IPS DF 6.9 (cell line): ENCODE measurements around the gene IGFBPL1.

ENCODE experiments used
- DNase-seq: peaks from one replicate; pipeline ENCODE4 v3.0.0-alpha.2; 2013; ENCODE audit warnings: low read depth, low spot score
- H3K27ac ChIP-seq: one replicate; pipeline ENCODE4 v1.5.1; 2013; ENCODE audit warnings: low read length, control low read depth
- H3K27me3 ChIP-seq: 2 replicates; pipeline ENCODE4 v1.6.1; 2013; ENCODE audit warnings: mild to moderate bottlenecking, low read length; ENCODE audit not compliant: control insufficient read depth, insufficient read depth
- H3K36me3 ChIP-seq: 2 replicates; pipeline ENCODE4 v1.6.1; 2013; ENCODE audit warnings: low read length; ENCODE audit not compliant: control insufficient read depth, insufficient read depth
- H3K4me1 ChIP-seq: 2 replicates; pipeline ENCODE4 v1.6.1; 2013; ENCODE audit warnings: low read length; ENCODE audit not compliant: control insufficient read depth, insufficient read depth
- H3K4me3 ChIP-seq: 2 replicates; pipeline ENCODE4 v1.5.1; 2013; ENCODE audit warnings: mild to moderate bottlenecking, low read length
- H3K9me3 ChIP-seq: 2 replicates; pipeline ENCODE4 v1.6.1; 2013; ENCODE audit warnings: low read length, inconsistent platforms; ENCODE audit not compliant: control insufficient read depth, insufficient read depth
- WGBS: extraction: QIAGEN DNeasy Blood & Tissue Kit; methylation state at CpG from one replicate; pipeline ENCODE4 v1.1.7; 2013; ENCODE audit warnings: mixed read lengths, missing lambda C conversion rate; ENCODE audit not compliant: insufficient read length, insufficient coverage; 5-methylcytosine and 5-hydroxymethylcytosine counted together

IGFBPL1 gene

DNA sequence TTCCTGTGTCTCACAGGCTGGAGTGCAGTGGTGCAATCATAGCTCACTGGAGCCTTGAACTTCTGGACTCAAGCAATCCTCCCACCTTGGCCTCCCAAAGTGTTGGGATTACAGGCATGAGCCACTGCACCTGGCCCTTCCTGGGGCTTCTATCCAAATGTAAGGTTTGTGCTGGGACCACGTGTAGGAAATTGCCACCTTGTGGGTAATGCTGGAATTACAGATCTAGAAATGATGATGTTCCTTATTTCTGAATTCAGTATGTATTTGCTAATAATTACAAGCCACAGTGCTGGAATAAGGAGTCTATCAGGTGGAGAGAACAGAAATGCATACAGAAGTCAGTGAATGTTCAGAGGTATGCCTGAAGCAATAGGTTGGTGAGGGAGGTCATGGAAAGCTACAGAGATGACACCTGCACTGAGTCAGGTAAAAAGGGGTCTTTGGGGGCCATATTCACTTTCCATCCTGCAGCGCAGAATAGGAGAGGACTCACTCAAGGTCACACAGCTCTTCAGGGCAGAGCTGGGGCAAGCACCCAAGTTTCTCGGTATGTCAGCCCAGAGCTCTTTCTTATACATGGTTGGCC is 8.8 kb upstream of the IGFBPL1 start:
- no peak for DNase-seq
- Histone ChIP-seq H3K27ac (no peak overlapping the region), H3K36me3 (no peaks in the 10 kb centered on the region), H3K27me3 (no peaks in the 10 kb centered on the region), H3K4me1 (no peaks in the 10 kb centered on the region), H3K9me3 (no peaks in the 10 kb centered on the region), H3K4me3 (no peak overlapping the region)
- WGBS: no CpG with 5 or more reads among the region's 3 CpGs

DNA sequence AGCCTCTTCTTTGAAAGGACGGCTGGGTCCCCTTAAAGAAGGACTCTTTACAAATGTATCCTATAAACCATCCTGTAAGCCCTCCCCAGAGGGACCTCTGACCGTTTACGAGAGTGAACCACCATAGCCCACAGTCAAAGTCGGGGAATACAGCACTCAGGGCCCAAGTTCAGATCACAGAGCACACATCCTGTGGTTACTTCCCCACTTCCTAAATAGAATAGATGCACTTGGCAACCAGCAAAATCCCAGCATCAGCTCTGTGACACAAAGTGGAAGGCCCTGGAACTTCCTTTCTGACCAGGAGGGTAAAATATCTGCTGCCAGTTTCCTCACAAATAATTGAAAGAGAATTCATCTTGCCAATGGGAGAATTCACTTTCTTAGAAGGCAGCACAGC is 6.9 kb upstream of the IGFBPL1 start:
- Histone ChIP-seq H3K9me3 (no peaks in the 10 kb centered on the region), H3K36me3 (no peaks in the 10 kb centered on the region), H3K4me3 (no peak overlapping the region), H3K27me3 (no peaks in the 10 kb centered on the region), H3K27ac (no peak overlapping the region), H3K4me1 (no peaks in the 10 kb centered on the region)
- no peak for DNase-seq
- WGBS: no CpG with 5 or more reads among the region's 4 CpGs

DNA sequence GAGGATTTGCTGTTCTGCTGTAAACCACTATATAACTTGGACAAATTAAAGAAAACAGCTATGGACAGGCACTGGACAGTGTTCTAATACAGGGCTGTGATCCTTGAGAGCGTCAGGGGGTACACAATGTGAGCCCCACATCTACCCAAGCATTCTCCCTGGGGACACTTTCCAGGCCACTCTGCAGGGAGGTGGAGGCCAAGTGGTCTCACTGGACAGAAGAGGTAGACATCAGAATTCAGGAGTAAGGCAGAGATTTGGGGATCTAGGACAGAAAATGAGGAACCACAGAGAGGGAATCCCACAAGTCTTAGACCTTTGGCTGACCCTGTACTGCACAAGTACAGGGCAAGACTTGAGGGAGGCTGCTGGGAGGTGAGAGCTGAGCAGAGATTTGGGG is 3.8 kb upstream of the IGFBPL1 start:
- no peak for DNase-seq
- Histone ChIP-seq H3K9me3 (no peaks in the 10 kb centered on the region), H3K27ac (no peak overlapping the region), H3K4me3 (no peak overlapping the region), H3K4me1 (peaks cover 2% of the 10 kb centered on the region; the same call in 1 of the 2 replicates), H3K27me3 (peaks cover 12% of the 10 kb centered on the region; the same call in 1 of the 2 replicates), H3K36me3 (no peaks in the 10 kb centered on the region)
- WGBS: no CpG with 5 or more reads among the region's 1 CpG

DNA sequence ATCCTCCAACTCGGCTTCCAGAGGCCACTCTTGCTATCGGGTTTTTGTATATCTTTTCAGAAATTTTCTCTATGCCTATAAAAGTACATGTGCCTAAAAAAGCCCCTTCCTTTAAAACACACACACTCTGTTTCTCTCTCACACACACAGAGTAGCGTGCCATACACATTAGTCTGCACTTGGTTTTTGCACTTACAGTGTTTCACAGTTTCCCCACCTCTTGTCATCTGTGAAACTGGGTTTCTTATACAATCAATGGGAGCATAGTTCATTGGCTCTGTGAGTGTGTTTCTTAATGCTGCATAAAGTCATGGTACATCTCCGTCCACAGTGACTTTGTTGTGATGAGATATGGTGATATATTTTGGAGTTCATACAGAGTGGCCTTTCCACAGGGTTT is 664 bp upstream of the IGFBPL1 start:
- no peaks in the 10 kb centered on the region for H3K36me3 ChIP-seq
- no peak for DNase-seq
- peaks cover 12% of the 10 kb centered on the region; the same call in 1 of the 2 replicates for H3K27me3 ChIP-seq
- no peak overlapping the region for H3K4me3 ChIP-seq
- no peaks in the 10 kb centered on the region for H3K9me3 ChIP-seq
- peaks cover 5% of the 10 kb centered on the region for H3K4me1 ChIP-seq
- no peak overlapping the region for H3K27ac ChIP-seq
- no CpG with 5 or more reads among the region's 4 CpGs for WGBS

DNA sequence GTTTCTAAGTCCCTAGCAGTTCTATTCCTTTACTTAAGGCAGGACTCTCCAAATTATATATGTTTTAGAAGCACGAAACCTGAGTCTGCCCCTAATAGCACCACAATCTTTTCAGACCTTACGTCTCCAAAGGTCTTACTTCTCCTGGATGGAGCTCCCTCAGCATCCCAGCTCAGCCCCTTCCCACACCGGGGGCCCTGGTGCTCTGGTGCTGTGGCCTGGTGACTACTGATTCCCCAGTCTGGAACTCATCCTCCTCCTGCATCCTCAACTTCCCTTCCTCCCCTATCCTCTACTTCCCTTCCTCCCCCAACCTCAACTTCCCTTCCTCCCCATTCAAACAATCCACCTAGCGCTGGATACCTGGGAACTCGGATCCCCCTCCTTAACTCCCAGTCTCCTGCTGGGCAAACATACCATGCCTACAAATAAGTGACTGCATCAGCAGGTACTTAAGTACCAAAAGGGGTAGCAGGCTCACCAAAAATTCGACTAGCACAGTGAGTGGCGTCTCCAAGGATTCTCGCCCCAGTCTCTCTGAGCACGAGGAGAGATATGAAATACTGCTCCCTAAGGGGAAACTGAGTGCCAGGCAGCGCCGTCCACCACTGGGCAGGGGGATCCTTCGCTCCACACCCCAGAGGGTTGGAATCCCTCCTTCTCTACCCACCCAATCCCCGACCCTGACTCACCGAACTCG is 831 bp downstream of the IGFBPL1 start:
- H3K27me3 ChIP-seq: peaks cover 12% of the 10 kb centered on the region; the same call in 1 of the 2 replicates

DNA sequence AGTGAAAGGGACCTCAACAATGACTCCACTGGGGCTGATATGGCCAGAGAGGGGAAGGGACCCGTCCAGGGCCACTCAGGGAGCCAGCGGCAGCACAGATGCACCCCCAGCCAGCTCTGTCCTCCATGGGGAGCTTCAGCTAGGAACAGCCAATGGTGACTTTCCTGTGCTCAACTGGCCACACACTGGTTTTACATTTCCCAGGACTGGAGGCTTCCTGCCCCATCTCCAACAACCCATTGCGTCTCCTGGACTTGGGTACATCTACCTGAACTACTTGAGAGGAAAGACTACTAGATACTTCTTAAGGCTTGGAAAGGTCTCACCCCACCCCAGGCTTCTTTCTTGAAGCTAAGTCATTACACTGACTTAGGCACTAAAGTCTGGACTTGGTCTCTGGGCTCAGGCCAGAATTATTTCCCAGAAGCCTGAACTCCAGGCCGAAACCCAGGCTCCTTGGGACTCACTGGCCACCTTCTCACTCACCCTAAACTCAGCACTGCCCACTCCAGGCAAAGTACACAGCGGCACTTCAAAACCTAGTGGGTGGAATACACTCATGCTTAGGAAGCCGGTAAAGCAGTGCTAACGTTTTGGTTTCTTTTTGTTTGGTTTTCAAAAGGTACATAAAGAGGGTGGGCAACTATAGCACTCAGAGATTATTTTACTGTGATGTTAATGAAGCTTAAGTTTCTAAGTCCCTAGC is 1.5 kb downstream of the IGFBPL1 start:
- H3K9me3 ChIP-seq: no peaks in the 10 kb centered on the region
- peaks cover 7% of the 10 kb centered on the region for H3K4me1 ChIP-seq
- peaks cover 12% of the 10 kb centered on the region; the same call in 1 of the 2 replicates for H3K27me3 ChIP-seq
- H3K36me3 ChIP-seq: no peaks in the 10 kb centered on the region
- H3K27ac ChIP-seq: no peak overlapping the region
- no CpG with 5 or more reads among the region's 7 CpGs for WGBS
- no peak for DNase-seq
- H3K4me3 ChIP-seq: no peak overlapping the region

More for the DNA sequence above, 831 bp downstream of the IGFBPL1 start:
- Histone ChIP-seq H3K27ac (no peak overlapping the region), H3K4me1 (peaks cover 7% of the 10 kb centered on the region), H3K9me3 (no peaks in the 10 kb centered on the region), H3K4me3 (peak overlapping the region; percentile 47; the same call in 1 of the 2 replicates), H3K36me3 (no peaks in the 10 kb centered on the region)
- no CpG with 5 or more reads among the region's 15 CpGs for WGBS
- DNase-seq: no peak

DNA sequence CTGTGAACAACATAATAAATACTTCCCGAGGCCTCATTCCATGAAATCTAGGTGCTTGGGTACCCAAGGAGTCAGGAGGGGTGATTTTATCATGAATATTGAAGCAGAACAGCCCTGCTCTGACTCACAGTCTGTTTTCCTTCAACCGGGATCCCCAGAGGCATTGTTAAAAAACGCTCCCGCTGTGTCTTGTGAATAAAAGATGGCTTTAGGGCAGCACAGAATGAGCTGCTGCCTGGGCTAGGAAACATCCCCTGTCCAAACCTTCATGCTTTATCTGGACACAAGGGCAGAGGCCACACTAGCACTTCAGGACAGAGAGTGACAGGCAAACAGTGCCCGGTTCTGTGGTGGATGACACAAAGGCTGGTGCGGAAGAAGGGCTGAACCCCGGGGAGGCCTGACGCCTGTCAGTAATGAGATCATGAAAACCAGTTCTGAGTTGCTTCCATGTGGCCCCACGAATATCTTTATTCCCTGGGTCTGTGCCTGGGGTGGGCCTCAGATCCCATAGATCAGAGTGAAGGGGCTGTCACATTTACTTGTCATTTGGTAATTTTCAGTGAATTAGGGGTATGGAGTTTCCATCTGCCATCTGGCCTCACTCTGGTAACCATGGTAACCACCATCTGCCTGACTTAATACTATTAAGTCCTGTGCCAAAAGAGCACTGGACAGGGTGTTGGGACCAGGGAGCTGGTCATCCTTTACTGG is 2.6 kb downstream of the IGFBPL1 start:
- no CpG with 5 or more reads among the region's 9 CpGs for WGBS
- Histone ChIP-seq H3K4me1 (peaks cover 7% of the 10 kb centered on the region), H3K27me3 (peaks cover 12% of the 10 kb centered on the region; the same call in 1 of the 2 replicates), H3K9me3 (no peaks in the 10 kb centered on the region), H3K27ac (no peak overlapping the region), H3K4me3 (no peak overlapping the region), H3K36me3 (no peaks in the 10 kb centered on the region)
- no peak for DNase-seq

DNA sequence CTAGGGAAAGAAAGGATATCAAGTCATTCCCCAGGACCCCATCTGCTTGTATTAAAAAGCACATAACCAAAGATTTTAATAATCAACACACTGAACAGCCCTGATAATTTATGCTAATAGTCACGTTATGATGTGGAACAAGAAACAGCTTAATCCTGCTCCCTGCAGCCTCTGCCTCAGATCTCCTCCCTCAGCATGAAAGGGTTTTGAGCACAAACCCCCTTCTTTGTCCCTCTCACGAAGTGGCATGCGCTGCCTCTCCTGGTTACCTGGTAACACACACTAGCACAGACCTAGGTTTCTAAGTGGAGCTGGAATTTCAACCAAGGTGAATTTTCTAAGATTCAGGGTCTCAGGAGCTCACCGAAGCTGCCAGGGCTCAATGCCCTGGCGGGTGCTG is 5.1 kb downstream of the IGFBPL1 start:
- H3K4me3 ChIP-seq: no peak overlapping the region
- H3K27me3 ChIP-seq: peaks cover 3% of the 10 kb centered on the region; the same call in 1 of the 2 replicates
- H3K9me3 ChIP-seq: no peaks in the 10 kb centered on the region
- no peaks in the 10 kb centered on the region for H3K36me3 ChIP-seq
- H3K27ac ChIP-seq: no peak overlapping the region
- WGBS: no CpG with 5 or more reads among the region's 5 CpGs
- H3K4me1 ChIP-seq: peaks cover 7% of the 10 kb centered on the region
- no peak for DNase-seq

DNA sequence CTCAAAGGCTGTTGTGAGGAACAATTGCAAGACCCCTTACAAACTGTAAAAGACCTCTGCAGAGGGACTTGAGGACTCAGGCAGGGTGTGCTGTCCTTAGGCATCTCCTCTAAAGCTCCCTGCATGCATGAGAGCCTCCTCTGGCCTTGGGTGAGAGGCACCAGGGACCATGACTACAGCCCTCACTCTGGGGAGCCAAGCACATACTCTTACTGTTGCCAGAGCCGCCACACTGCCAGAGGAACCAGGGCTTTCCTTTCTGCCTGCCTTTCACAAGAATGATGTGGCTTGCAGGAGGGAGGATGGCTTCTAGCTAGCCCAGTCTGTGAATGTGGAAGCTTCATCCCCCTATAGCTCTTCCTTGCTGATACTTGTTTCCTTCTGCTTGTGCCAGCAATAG is 5.9 kb downstream of the IGFBPL1 start:
- Histone ChIP-seq H3K4me3 (no peak overlapping the region), H3K27me3 (no peaks in the 10 kb centered on the region; the same call in 1 of the 2 replicates), H3K27ac (no peak overlapping the region), H3K4me1 (peaks cover 5% of the 10 kb centered on the region; the same call in 1 of the 2 replicates), H3K36me3 (no peaks in the 10 kb centered on the region), H3K9me3 (no peaks in the 10 kb centered on the region)
- no CpG with 5 or more reads among the region's 1 CpG for WGBS
- DNase-seq: no peak
